C4-2B (cell line): ENCODE results near the gene FLYWCH2.
"Not testable (repeated sequence)": the region's sequence is repeated elsewhere in the genome, so short reads cannot be mapped to it uniquely, and the experiment has no call there.

Experiments used
- H3K27ac ChIP-seq: fragments of 450-650 bp; 2 replicates; pipeline ENCODE4 v1.5.1; 2017
- CTCF ChIP-seq: fragments of 450-650 bp; conservative IDR thresholded peaks from 2 replicates; pipeline ENCODE4 v1.5.1; 2017; ENCODE audit warnings: mild to moderate bottlenecking
- ZFX ChIP-seq: fragments of 450-650 bp; IDR thresholded peaks from 2 replicates; pipeline ENCODE4 v1.6.1; 2017

The FLYWCH2 gene

GRCh38 chr16:2902337-2903130 lies 19.5 kb downstream of the FLYWCH2 start:
- TF ChIP-seq ZFX: no peak
- TF ChIP-seq CTCF: no peak
- no peak overlapping the region for H3K27ac ChIP-seq

- peak overlapping the region; percentile 98 for H3K27ac ChIP-seq
- TF ChIP-seq ZFX (0 out of 2 replicates have a peak, but pooled peaks have one; percentile 26), CTCF (peak; percentile 98)
Observed at GRCh38 chr16:2904100-2904921, 21.3 kb downstream of the FLYWCH2 start.

GRCh38 chr16:2904922-2905240 lies 21.9 kb downstream of the FLYWCH2 start:
- TF ChIP-seq CTCF: no peak
- no peak for TF ChIP-seq ZFX
- H3K27ac ChIP-seq: peak overlapping the region; percentile 98

- peak overlapping the region; percentile 98 for H3K27ac ChIP-seq
Observed at GRCh38 chr16:2905241-2905987, 22.4 kb downstream of the FLYWCH2 start.

GRCh38 chr16:2905988-2906387 lies 23.0 kb downstream of the FLYWCH2 start:
- TF ChIP-seq CTCF (no peak), ZFX (no peak)
- peak overlapping the region; percentile 43; the same call in 1 of the 2 replicates for H3K27ac ChIP-seq

More at GRCh38 chr16:2905241-2905987, 22.4 kb downstream of the FLYWCH2 start:
- TF ChIP-seq ZFX: no peak

GRCh38 chr16:2907084-2907753 lies 24.2 kb downstream of the FLYWCH2 start:
- peak; percentile 94 for TF ChIP-seq CTCF
- H3K27ac ChIP-seq: not testable (repeated sequence)

GRCh38 chr16:2910441-2910969 lies 27.5 kb downstream of the FLYWCH2 start:
- TF ChIP-seq ZFX (no peak), CTCF (no peak)
- no peak overlapping the region for H3K27ac ChIP-seq
